ENCODE measurements around the gene CRYBA2.

The CRYBA2 gene

GRCh38 chr2:218986148-218986761 lies 7.0 kb downstream of the CRYBA2 start:
- CTCF ChIA-PET, result no interaction called here
- Mint-ChIP-seq H3K4me3 (no peak overlapping the region), H3K36me3 (peaks cover 1% of the 10 kb centered on the region), H3K4me1 (peaks cover 17% of the 10 kb centered on the region), H3K9me3 (no peaks in the 10 kb centered on the region), H3K27me3 (peaks cover 99% of the 10 kb centered on the region), H3K27ac (no peak overlapping the region)
- DNase-seq, result no peak

DNA sequence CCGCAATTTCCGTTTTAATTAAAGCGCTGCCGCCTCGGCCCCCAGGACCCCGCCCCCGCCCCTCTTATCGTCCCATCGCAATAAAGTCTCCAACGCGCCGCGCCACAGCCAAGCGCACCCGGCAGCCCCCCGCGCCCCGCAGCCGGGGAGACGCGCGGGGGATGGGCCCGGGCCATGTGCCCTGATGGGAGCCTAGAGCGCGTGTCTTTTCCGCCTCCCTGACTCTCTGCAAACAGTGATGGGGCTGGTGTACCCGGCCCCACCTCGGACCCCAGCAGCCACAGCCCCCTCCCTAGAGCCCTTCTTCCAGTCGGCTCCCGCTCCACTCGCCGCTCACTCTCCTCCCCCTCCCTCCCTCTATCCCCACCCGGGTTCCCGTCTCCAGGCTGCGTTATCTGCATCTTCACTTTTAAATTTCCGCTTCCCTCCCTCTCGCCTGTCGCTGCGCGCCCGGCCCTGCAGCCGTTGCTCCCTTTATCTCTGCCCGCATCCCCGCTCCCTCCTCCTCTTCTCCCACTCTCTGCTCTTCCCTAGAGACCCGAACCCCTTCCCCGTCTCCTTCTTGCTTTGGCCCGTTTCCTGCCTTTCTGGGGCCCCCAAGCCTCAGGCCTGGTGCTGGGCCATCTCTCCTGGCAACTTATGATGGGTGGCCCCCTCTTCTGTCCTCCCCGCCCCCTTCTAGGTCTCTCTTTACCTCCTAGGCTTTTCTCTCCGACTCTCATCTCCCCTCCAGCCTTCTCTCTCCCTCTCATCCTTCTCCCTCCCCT lies 7.7 kb downstream of the CRYBA2 start:
- no peak for DNase-seq
- H3K4me1 Mint-ChIP-seq, result peaks cover 22% of the 10 kb centered on the region
- peaks cover 4% of the 10 kb centered on the region for H3K36me3 Mint-ChIP-seq
- no peak overlapping the region for H3K27ac Mint-ChIP-seq
- peaks cover 98% of the 10 kb centered on the region for H3K27me3 Mint-ChIP-seq
- CTCF ChIA-PET, result no interaction called here
- H3K9me3 Mint-ChIP-seq, result no peaks in the 10 kb centered on the region
- no peak overlapping the region for H3K4me3 Mint-ChIP-seq

DNA sequence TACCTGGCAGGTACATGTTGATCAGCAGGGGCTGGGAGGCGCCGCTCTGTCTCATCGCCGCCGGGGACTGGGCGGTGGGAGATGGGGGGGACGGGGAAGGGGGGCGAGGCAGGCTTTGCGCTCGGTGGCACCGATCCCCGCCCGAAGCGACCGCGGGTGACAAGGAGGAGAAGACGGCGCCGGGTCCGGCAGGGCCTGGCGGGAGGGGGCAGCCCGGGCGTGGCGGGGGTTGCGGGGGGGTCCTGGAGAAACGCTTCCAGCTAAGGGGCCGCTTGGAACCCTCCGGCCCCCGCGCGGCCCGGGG lies 8.2 kb downstream of the CRYBA2 start, which contains the start of gene FEV:
FEV (minus strand) TSS at position 164 of the 304 bp plus-strand sequence; CDS start at position 55, 109 bp downstream.
- Mint-ChIP-seq H3K36me3 (peaks cover 4% of the 10 kb centered on the region), H3K27ac (peak within 1 kb of the TSS; percentile 52), H3K27me3 (peaks cover 98% of the 10 kb centered on the region), H3K9me3 (no peaks in the 10 kb centered on the region), H3K4me3 (no peak within 1 kb of the TSS), H3K4me1 (peaks cover 25% of the 10 kb centered on the region)
- CTCF ChIA-PET, result no interaction called here
- no peak for DNase-seq

GRCh38 chr2:218984239-218985020 lies 8.8 kb downstream of the CRYBA2 start:
- Mint-ChIP-seq H3K9me3 (no peaks in the 10 kb centered on the region), H3K27me3 (peaks cover 98% of the 10 kb centered on the region), H3K4me3 (no peak overlapping the region), H3K4me1 (peaks cover 29% of the 10 kb centered on the region), H3K27ac (peak overlapping the region; percentile 52), H3K36me3 (peaks cover 4% of the 10 kb centered on the region)
- DNase-seq, result no peak
- CTCF ChIA-PET, result interaction anchor here (0.9 kb wide), 1 partner anchor 10 kb away, joined by 3 read pairs; no protein-coding TSS in a partner anchor

GRCh38 chr2:218983934-218984238 lies 9.3 kb downstream of the CRYBA2 start:
- CTCF ChIA-PET, result interaction anchor here (0.9 to 1.2 kb wide), 2 partner anchors 11 to 86 kb away, joined by 3 read pairs; no protein-coding TSS in a partner anchor
- peaks cover 4% of the 10 kb centered on the region for H3K36me3 Mint-ChIP-seq
- H3K4me3 Mint-ChIP-seq, result no peak overlapping the region
- peaks cover 98% of the 10 kb centered on the region for H3K27me3 Mint-ChIP-seq
- no peak for DNase-seq
- H3K4me1 Mint-ChIP-seq, result peaks cover 29% of the 10 kb centered on the region
- H3K9me3 Mint-ChIP-seq, result no peaks in the 10 kb centered on the region
- no peak overlapping the region for H3K27ac Mint-ChIP-seq

GRCh38 chr2:218983263-218983933 lies 9.8 kb downstream of the CRYBA2 start:
- no peaks in the 10 kb centered on the region for H3K9me3 Mint-ChIP-seq
- H3K4me3 Mint-ChIP-seq, result no peak overlapping the region
- no peak for DNase-seq
- H3K27me3 Mint-ChIP-seq, result peaks cover 98% of the 10 kb centered on the region
- peak overlapping the region; percentile 33 for H3K27ac Mint-ChIP-seq
- CTCF ChIA-PET, result interaction anchor here (1.2 kb wide), 1 partner anchor 85 kb away, joined by 3 read pairs; no protein-coding TSS in a partner anchor
- peaks cover 29% of the 10 kb centered on the region for H3K4me1 Mint-ChIP-seq
- peaks cover 4% of the 10 kb centered on the region for H3K36me3 Mint-ChIP-seq

- Mint-ChIP-seq H3K27ac (peak overlapping the region; percentile 37), H3K4me1 (peaks cover 29% of the 10 kb centered on the region), H3K36me3 (peaks cover 4% of the 10 kb centered on the region), H3K4me3 (no peak overlapping the region), H3K9me3 (no peaks in the 10 kb centered on the region), H3K27me3 (peaks cover 96% of the 10 kb centered on the region)
- DNase-seq, result no peak
- CTCF ChIA-PET, result interaction anchor here (0.6 to 1.9 kb wide), 9 partner anchors 8 to 167 kb away, joined by 3 to 6 read pairs (median 4); no protein-coding TSS in a partner anchor
Measured at GRCh38 chr2:218982586-218983262, 10.5 kb downstream of the CRYBA2 start.

- Mint-ChIP-seq H3K4me1 (peaks cover 29% of the 10 kb centered on the region), H3K36me3 (peaks cover 4% of the 10 kb centered on the region), H3K27ac (no peak overlapping the region), H3K4me3 (no peak overlapping the region), H3K27me3 (peaks cover 96% of the 10 kb centered on the region), H3K9me3 (no peaks in the 10 kb centered on the region)
- CTCF ChIA-PET, result interaction anchor here (0.6 to 1.9 kb wide), 12 partner anchors 8 to 517 kb away, joined by 3 to 6 read pairs (median 4); partner anchors contain the start of gene GMPPA
- peak; percentile 40 for DNase-seq
Measured at GRCh38 chr2:218981881-218982585, 11.2 kb downstream of the CRYBA2 start.

- peak overlapping the region; percentile 28 for H3K4me3 Mint-ChIP-seq
- peaks cover 29% of the 10 kb centered on the region for H3K4me1 Mint-ChIP-seq
- no peak for DNase-seq
- H3K27me3 Mint-ChIP-seq, result peaks cover 96% of the 10 kb centered on the region
- H3K36me3 Mint-ChIP-seq, result peaks cover 4% of the 10 kb centered on the region
- H3K27ac Mint-ChIP-seq, result no peak overlapping the region
- CTCF ChIA-PET, result interaction anchor here (0.9 to 1.9 kb wide), 10 partner anchors 8 to 518 kb away, joined by 3 to 13 read pairs (median 4); partner anchors contain the start of gene GMPPA
- H3K9me3 Mint-ChIP-seq, result no peaks in the 10 kb centered on the region
Measured at GRCh38 chr2:218981390-218981880, 11.8 kb downstream of the CRYBA2 start.

GRCh38 chr2:218980735-218981389 lies 12.4 kb downstream of the CRYBA2 start:
- Mint-ChIP-seq H3K4me3 (peak overlapping the region; percentile 28), H3K27me3 (peaks cover 94% of the 10 kb centered on the region), H3K27ac (peak overlapping the region; percentile 7), H3K4me1 (peaks cover 28% of the 10 kb centered on the region), H3K36me3 (peaks cover 4% of the 10 kb centered on the region), H3K9me3 (no peaks in the 10 kb centered on the region)
- CTCF ChIA-PET, result interaction anchor here (0.6 to 1.9 kb wide), 24 partner anchors 9 to 173 kb away, joined by 3 to 13 read pairs (median 6); partner anchors contain the start of genes CDK5R2, CFAP65 and CRYBA2
- DNase-seq, result no peak

DNA sequence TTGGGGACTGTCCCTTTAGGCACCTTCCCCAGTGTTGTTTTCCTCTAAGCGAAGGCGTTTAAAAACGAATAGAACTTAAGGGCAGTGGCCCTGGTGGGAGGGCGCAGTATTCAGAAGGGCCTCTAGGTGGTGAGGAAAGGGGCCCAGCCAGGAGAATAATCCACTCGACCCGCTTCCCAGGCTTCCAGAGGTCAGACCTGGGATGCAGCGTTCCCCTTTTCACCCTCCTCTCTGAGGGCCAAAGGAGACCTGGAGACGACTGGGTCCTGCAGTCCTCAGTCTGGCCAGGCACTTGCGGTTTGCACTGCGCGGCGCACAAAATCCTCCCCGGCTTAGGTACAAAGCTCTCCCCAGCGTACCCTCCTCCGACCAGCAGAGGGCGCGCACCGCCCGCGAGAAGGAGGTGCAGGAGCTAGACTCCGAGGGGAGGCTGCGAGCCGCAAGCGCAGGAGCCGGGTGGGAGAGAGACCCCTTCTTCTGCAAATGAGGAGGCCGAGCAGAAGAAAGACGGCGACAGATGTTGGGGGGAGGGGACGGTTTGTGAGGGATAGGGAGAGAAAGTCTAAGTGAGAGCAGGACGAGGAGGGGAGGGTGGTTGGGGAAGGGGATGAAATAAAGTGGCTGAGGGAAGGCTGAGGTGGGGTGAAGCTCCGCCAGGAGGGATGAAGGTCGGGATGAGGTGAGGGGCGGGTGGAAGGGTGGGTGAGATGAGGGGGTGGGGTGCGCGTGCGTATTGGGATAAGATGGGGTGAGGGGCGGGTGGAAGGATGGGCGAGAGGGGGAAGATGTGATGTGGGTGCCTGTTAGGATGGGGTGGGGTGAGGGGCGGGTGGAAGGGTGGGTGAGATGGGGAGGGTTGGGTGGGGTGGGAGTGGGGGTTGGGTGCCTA lies 13.1 kb downstream of the CRYBA2 start:
- Mint-ChIP-seq H3K9me3 (no peaks in the 10 kb centered on the region), H3K27me3 (peaks cover 92% of the 10 kb centered on the region), H3K4me1 (peaks cover 26% of the 10 kb centered on the region), H3K36me3 (peaks cover 4% of the 10 kb centered on the region), H3K27ac (no peak overlapping the region), H3K4me3 (peak overlapping the region; percentile 50)
- peak; percentile 87 for DNase-seq
- CTCF ChIA-PET, result interaction anchor here (0.6 to 1.9 kb wide), 29 partner anchors 10 to 177 kb away, joined by 3 to 13 read pairs (median 4); partner anchors contain the start of genes CDK5R2, CFAP65 and CRYBA2
